GM10248 (cell line): ENCODE results near the gene RBM26.

ENCODE experiments used
- CTCF ChIA-PET: fragments of 300-600 bp; sonication (Branson Sonifier 250); formaldehyde crosslinking; extraction: SDS; loops from one replicate; lab custom pipeline; 2021; ENCODE audit warnings: antibody characterized with exemption; lab: Yijun Ruan, JAX
- POLR2A ChIA-PET: fragments of 350-650 bp; sonication (Branson Sonifier 250); formaldehyde crosslinking; extraction: SDS; loops from one replicate; lab custom pipeline; 2020; ENCODE audit warnings: antibody characterized with exemption; lab: Yijun Ruan, JAX
- DNase-seq: peaks from one replicate; pipeline ENCODE4 v3.0.0; 2012; ENCODE audit errors: extremely low spot score
- CTCF ChIP-seq: IDR thresholded peaks from 2 replicates; pipeline ENCODE4 v1.5.1; 2012; ENCODE audit warnings: mild to moderate bottlenecking, low read depth; ENCODE audit errors: extremely low read depth, missing control alignments, control extremely low read depth

The RBM26 gene

DNA sequence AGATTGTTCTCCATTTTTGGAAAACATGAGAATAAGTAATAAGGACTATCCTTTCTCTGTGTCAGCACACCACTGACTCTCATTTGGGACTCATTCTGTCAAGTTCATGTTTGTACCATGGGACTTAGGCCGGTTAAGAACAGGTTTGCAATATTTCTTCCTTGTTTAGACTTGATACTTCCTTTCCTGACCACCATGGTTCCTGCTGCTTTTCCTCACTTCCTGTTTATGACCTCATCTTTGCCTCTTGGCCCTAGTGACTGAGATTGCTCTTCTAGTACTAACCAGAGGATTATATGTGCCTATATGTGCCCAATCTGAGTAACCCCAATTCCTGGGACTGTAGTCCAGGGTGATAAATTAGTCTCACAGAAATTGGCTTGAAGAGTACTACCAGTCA is 42.4 kb upstream of the RBM26 start:
- DNase-seq, result no peak
- ChIA-PET CTCF (interaction anchor here (2.0 kb wide), 1 partner anchor 37 kb away, joined by 5 read pairs; no protein-coding TSS in a partner anchor), POLR2A (no interaction called here)
- TF ChIP-seq CTCF, result no peak

GRCh38 chr13:79447741-79448140 is 41.7 kb upstream of the RBM26 start:
- DNase-seq, result no peak
- POLR2A ChIA-PET, result no interaction called here

DNA sequence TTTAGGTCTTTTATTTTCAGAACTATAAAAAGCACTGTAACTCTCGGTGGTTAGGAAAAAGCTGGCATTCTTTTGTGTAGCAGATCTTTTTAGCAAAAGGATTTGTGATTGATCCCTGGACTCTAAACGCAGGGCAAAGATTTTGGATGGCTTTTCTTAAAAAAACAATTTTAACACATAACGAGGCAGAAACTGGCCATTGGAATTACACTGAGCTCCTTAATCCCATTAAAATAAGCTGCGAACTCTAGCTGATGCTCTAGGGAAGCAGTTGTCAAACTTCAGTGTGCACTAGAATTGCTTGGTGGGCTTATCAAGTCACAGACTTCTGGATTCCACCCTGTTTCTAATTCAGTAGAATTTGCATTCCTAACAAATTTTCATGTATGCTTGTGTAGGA is 41.1 kb upstream of the RBM26 start:
- CTCF ChIA-PET, result interaction anchor here (0.9 to 1.6 kb wide), 4 partner anchors 9 to 93 kb away, joined by 3 read pairs; no protein-coding TSS in a partner anchor
- DNase-seq, result no peak
- POLR2A ChIA-PET, result no interaction called here
- TF ChIP-seq CTCF, result no peak

More at GRCh38 chr13:79447741-79448140, 41.7 kb upstream of the RBM26 start:
- TF ChIP-seq CTCF, result no peak
- CTCF ChIA-PET, result interaction anchor here (2.0 kb wide), 1 partner anchor 38 kb away, joined by 5 read pairs; no protein-coding TSS in a partner anchor

- CTCF ChIA-PET, result interaction anchor here (0.8 to 1.6 kb wide), 8 partner anchors 9 to 89 kb away, joined by 3 to 4 read pairs (median 3); no protein-coding TSS in a partner anchor
- DNase-seq, result no peak
- POLR2A ChIA-PET, result no interaction called here
- TF ChIP-seq CTCF, result no peak
Observed at GRCh38 chr13:79445968-79446645, 40.1 kb upstream of the RBM26 start.

- ChIA-PET CTCF (interaction anchor here (1.0 to 2.6 kb wide), 4 partner anchors 10 to 59 kb away, joined by 3 to 14 read pairs (median 7); no protein-coding TSS in a partner anchor), POLR2A (no interaction called here)
- TF ChIP-seq CTCF, result no peak
- DNase-seq, result no peak
Observed at GRCh38 chr13:79442706-79443105, 36.7 kb upstream of the RBM26 start.

DNA sequence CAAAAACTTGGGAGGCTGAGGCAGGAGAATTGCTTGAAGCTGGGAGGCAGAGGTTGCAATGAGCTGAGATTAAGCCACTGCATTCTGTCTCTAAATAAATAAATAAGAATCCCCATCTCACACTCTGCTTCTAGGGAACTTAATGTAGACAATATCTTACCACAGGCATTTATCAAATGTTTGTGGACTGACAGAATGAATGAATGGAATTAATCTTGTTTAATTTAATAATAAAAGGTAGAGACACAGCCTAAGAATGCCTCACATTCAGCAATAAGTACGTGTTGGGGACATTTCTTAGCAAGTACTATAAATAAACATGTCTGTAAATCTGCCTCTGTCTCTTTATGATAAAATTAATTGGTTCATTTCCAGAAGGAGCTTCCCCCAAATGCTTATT is 36.2 kb upstream of the RBM26 start:
- no peak for TF ChIP-seq CTCF
- DNase-seq, result no peak
- POLR2A ChIA-PET, result no interaction called here
- CTCF ChIA-PET, result interaction anchor here (1.0 to 2.6 kb wide), 6 partner anchors 9 to 59 kb away, joined by 3 to 14 read pairs (median 3); no protein-coding TSS in a partner anchor
